ENCODE data around the gene RNF44.

RNF44 gene
- long read RNA-seq, partial matches to known transcripts, result 4 of 24 reads
- long read RNA-seq, other reads (novel, unspliced or antisense), result 19 of 24 reads

GRCh38 chr5:176536902-176537553 is at the start of gene RNF44:
Gene RNF44 (minus strand): TSS chr5:176537402. CDS start chr5:176532472, 4,930 bp downstream.
- TF ChIP-seq CTCF (IDR thresholded peaks at IDR 0.05; ENCODE audit: insufficient read depth, low read length), result no peak
- no peak; the same call in 1 of the 2 replicates for TF ChIP-seq POLR2AphosphoS5 (IDR thresholded peaks at IDR 0.05; ENCODE audit: low read depth)
- no peak for TF ChIP-seq SPI1 (IDR thresholded peaks at IDR 0.05; ENCODE audit: borderline replicate concordance, low read depth)
- TF ChIP-seq GABPA (IDR thresholded peaks at IDR 0.05; ENCODE audit: low read depth), result peak; percentile 77
- peak; percentile 64 for TF ChIP-seq REST (IDR thresholded peaks at IDR 0.05; ENCODE audit: insufficient replicate concordance, low read depth)
- no peaks in the 10 kb centered on the region for H3K27me3 ChIP-seq (ENCODE audit: insufficient read depth, poor library complexity, severe bottlenecking)
- DNase-seq (ENCODE audit: low read depth in 1 of 2, low spot score in 1 of 2), result peak; percentile 95 to 98
- H3K4me3 ChIP-seq (replicated peaks; ENCODE audit: insufficient read depth, low read length), result peak within 1 kb of the TSS; percentile 72
- peak within 1 kb of the TSS; percentile 99 for H3K27ac ChIP-seq (replicated peaks)

- H3K27ac ChIP-seq (replicated peaks), result no peak overlapping the region
Observed at GRCh38 chr5:176583076-176583475, 45.9 kb upstream of the RNF44 start.

More at GRCh38 chr5:176583076-176583475, 45.9 kb upstream of the RNF44 start:
- Histone ChIP-seq H3K4me3 (replicated peaks; ENCODE audit: insufficient read depth, low read length) (no peak overlapping the region), H3K27me3 (ENCODE audit: insufficient read depth, poor library complexity, severe bottlenecking) (no peaks in the 10 kb centered on the region)
- DNase-seq (ENCODE audit: low read depth in 1 of 2, low spot score in 1 of 2), result no peak
- no peak for TF ChIP-seq CTCF (IDR thresholded peaks at IDR 0.05; ENCODE audit: insufficient read depth, low read length)
- no peak for TF ChIP-seq SPI1 (IDR thresholded peaks at IDR 0.05; ENCODE audit: borderline replicate concordance, low read depth)
- no peak for TF ChIP-seq GABPA (IDR thresholded peaks at IDR 0.05; ENCODE audit: low read depth)
- TF ChIP-seq REST (IDR thresholded peaks at IDR 0.05; ENCODE audit: insufficient replicate concordance, low read depth), result no peak
- TF ChIP-seq POLR2AphosphoS5 (IDR thresholded peaks at IDR 0.05; ENCODE audit: low read depth), result no peak
